Muscle layer of duodenum (tissue), 2 donors: ENCODE data around the gene TTLL10.
A peak's percentile ranks its signal among the peaks of the same experiment; 100 is the strongest.

Source experiments
- H3K27ac ChIP-seq: one replicate; pipeline ENCODE4 v1.7.0; 2013; ENCODE audit warnings: mild to moderate bottlenecking, low read length
- H3K27me3 ChIP-seq: one replicate; pipeline ENCODE4 v1.7.0; 2013; ENCODE audit warnings: low read depth, mild to moderate bottlenecking, control low read depth, low read length
- H3K36me3 ChIP-seq, 2 donors: one replicate each; pipeline ENCODE4 v1.7.0; 2013; ENCODE audit warnings: low read length in 2 of 2, control low read depth in 1 of 2, mild to moderate bottlenecking in 1 of 2; ENCODE audit not compliant: insufficient read depth in 2 of 2, control insufficient read depth in 1 of 2
- H3K4me1 ChIP-seq, 2 donors: one replicate each; pipeline ENCODE4 v1.7.0; 2013; ENCODE audit warnings: low read length in 2 of 2, mild to moderate bottlenecking in 2 of 2, control low read depth in 1 of 2, moderate library complexity in 1 of 2; ENCODE audit not compliant: insufficient read depth in 2 of 2, control insufficient read depth in 1 of 2
- H3K4me3 ChIP-seq, 2 donors: one replicate each; pipeline ENCODE4 v1.7.0; 2013; ENCODE audit warnings: low read length in 2 of 2, low read depth in 1 of 2, mild to moderate bottlenecking in 1 of 2
- H3K9me3 ChIP-seq, 2 donors: one replicate each; pipeline ENCODE4 v1.7.0; 2013; ENCODE audit warnings: low read length in 2 of 2, control low read depth in 1 of 2, mild to moderate bottlenecking in 1 of 2; ENCODE audit not compliant: control insufficient read depth in 1 of 2
- donor health status: healthy.

Gene TTLL10

DNA sequence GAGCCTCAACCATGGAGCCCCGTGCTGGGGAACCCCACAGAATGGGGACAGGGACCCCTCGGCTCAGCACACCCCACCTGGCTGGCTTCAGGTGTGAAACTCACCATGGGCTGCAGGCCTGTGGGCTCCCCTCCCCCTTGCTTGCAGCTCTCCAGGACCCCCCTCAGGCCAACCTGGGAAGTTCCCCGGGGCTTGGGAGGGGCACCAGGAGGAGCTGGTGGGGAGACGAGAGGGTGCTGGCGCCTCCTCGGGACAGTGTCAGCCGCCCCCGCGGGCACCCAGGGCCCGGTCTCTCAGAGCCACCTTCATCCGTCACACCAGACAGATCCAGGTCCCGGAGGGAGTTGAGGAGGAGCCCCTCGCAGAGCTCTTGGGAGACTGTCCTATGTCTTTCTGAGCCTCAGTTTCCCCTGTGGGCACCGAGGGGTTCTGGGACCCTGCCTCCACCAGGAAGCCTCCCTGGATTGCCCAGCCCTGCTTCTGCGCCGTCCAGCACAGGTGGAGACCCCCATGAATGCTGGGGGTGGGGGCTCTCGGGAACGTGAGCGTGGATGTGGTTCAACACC, 33.4 kb downstream of the TTLL10 start:
- Histone ChIP-seq H3K27ac (no peak overlapping the region), H3K4me3 (no peak overlapping the region), H3K4me1 (peaks cover 0 to 19% of the 10 kb centered on the region in 2 donors), H3K9me3 (no peaks in the 10 kb centered on the region), H3K36me3 (no peaks in the 10 kb centered on the region), H3K27me3 (peaks cover 10% of the 10 kb centered on the region)

DNA sequence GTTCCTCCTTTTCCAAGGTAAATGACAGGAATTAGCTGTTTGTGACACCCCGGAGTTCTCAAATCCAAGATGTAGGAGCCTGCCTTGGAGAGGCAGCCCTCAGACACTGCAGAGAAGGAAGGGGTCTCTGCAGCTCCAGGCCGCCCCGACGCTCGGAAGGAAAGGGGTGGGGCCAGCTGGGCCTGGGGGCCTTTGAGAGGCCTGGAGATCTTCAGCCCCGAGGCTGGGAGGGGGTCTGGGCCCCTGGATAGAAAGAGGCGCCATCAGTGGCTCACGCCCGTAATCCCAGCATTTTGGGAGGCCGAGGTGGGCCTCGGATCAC, 33.9 kb downstream of the TTLL10 start:
- H3K36me3 ChIP-seq, result no peaks in the 10 kb centered on the region
- no peaks in the 10 kb centered on the region for H3K9me3 ChIP-seq
- peaks cover 0 to 19% of the 10 kb centered on the region in 2 donors for H3K4me1 ChIP-seq
- no peak overlapping the region for H3K27ac ChIP-seq
- H3K4me3 ChIP-seq, result no peak overlapping the region
- H3K27me3 ChIP-seq, result peaks cover 10% of the 10 kb centered on the region

DNA sequence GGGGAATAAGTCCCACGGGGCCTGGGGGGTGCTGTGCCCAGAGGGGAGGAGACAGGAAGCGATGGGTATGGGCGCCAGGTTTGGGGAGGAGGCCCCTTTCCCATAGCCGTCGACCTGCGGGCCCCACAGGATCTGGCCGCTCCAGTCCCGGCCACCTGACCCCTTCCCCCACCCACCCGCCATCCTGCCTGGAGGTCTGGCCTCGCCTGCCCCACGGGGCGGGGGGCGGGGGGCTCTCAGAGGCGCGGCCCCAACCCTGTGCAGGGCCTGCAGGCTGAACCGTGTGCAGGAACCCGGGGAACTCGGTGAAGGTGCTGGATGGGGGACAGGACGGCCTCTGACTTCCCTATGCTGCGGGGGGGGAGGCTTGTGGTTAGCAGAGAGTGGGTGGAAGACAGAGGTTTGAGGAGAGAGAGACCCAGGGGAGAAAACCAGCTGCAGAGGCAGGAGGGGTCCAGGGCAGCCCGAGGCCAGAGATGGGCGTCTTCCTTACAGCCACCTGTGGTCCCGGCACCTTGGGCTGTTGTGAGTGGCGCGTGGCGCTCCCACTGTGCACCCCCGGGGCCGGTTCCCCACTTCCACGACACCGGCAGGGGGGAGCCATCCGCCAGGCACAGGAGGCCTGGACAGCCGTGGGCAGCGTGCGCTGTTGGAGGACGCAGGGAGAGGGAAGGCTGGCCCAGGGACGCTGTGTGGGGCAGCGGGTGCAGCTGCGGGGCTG, 35.2 kb downstream of the TTLL10 start:
- no peak overlapping the region for H3K4me3 ChIP-seq
- peaks cover 10% of the 10 kb centered on the region for H3K27me3 ChIP-seq
- H3K27ac ChIP-seq, result no peak overlapping the region
- peaks cover 0 to 19% of the 10 kb centered on the region in 2 donors for H3K4me1 ChIP-seq
- no peaks in the 10 kb centered on the region for H3K36me3 ChIP-seq
- no peaks in the 10 kb centered on the region for H3K9me3 ChIP-seq

DNA sequence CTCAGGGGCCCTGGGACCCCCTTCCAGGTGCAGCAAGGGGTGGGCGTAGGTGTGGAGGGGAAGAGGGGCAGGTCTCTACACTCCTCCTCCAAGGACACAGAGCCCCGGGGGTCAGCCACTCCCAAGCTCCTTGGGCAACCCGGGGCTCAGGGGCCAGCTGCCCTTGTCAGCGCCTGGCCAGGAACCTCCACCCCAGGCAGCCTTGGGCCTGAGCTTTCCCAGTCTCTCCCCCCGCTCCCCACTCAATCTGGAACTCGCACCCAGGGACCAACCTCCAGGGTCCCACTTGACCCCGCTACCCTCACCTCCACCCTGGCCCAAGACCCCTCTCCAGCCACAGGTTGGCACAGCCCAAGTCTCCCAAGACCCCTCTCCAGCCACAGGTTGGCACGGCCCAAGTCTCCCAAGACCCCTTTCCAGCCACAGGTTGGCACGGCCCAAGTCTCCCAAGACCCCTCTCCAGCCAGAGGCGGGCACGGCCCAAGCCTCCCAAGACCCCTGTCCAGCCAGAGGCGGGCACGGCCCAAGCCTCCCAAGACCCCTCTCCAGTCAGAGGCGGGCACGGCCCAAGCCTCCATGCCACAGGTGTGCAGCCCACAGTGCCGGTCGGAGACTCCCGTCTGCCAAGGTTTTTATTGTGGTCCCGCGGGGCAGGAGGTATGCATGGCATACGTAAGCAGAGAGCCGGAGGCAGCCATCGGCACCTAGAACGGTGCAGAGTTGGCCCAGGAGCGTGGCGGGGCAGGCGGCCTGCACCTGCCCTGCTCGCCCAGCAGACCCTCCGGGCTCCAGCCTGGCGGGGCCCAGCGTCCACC, 37.3 kb downstream of the TTLL10 start:
- Histone ChIP-seq H3K27me3 (peaks cover 10% of the 10 kb centered on the region), H3K36me3 (no peaks in the 10 kb centered on the region), H3K27ac (no peak overlapping the region), H3K9me3 (no peaks in the 10 kb centered on the region), H3K4me3 (no peak overlapping the region), H3K4me1 (peaks cover 0 to 15% of the 10 kb centered on the region in 2 donors)

DNA sequence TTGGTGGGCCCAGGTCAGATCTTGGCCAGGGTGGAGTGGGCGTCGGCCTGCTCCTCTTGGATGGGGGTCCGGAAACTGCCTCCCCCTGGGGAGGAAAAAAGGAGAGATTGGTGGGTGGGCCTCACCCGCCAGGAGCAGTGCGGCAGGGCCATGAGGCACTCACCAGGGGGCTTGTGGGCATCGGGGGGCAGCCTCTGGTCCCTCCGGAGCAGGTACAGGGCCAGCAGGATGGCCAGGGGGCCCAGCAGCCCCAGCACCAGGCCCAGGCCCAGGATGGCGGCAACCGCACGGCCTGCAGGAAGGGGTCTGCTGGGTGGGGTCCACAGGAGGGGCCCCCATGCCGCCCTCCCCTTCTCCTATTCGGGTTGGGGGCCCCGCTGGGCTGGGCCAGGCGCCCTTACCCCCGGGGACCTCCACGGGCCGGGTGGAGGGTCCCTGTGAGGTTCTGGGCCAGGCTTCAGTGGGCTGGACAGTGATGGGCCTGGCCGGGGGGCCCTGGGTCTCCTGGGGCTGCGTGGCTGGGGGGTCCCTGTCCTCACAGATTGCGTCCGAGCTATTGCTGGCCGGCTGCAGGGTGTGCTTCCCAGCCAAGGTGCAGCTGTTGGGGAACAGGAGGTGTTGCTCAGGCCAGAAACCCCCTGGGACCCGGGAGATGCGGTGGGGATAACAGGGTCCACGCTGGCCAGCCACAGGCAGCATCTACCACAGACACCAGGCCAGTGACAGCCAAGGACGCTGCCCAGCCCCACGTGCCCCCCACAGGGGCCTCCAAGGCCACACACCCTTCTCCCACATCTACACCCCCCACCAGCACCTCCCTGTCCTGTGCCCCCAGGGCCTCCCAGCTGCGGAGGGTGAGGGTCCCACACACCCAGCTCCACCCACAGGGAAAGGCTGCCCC, 38.1 kb downstream of the TTLL10 start:
- no peak overlapping the region for H3K4me3 ChIP-seq
- no peak overlapping the region for H3K27ac ChIP-seq
- H3K9me3 ChIP-seq, result no peaks in the 10 kb centered on the region
- peaks cover 0 to 7% of the 10 kb centered on the region in 2 donors for H3K4me1 ChIP-seq
- H3K27me3 ChIP-seq, result peaks cover 8% of the 10 kb centered on the region
- peaks cover 4 to 8% of the 10 kb centered on the region in 2 donors for H3K36me3 ChIP-seq

DNA sequence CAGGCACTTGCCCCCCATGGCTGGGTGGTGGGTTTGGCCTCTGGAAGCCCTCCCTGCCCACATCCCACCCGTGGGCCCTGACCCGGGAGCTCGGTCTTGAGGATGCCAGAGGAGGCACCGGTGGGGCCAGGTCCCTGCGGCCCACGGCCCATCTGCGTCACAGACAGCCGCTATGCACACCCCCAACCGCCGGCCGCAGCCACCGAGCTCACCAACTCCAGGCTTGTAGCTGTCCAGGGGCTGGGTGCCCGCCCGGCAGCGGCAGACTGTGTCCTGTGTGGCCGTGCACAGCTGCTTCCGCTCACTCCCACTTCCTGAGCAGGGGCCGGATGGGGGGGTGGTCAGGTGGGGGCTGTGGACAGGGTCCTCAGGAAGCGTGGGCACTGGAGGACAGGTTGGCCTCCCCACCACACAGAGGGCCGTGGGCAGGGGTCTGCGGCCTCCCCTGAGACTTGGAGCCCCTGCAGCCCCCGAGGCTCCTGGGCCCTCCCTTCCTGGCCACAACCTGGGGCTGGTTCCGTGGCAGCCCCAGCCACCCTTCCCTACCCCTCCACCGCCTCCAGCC, 39.2 kb downstream of the TTLL10 start:
- H3K9me3 ChIP-seq, result no peaks in the 10 kb centered on the region
- peak overlapping the region in 1 of 2 donors; percentile 19 for H3K4me3 ChIP-seq
- peaks cover 0 to 5% of the 10 kb centered on the region in 2 donors for H3K4me1 ChIP-seq
- H3K27me3 ChIP-seq, result no peaks in the 10 kb centered on the region
- H3K27ac ChIP-seq, result no peak overlapping the region
- peaks cover 5 to 16% of the 10 kb centered on the region in 2 donors for H3K36me3 ChIP-seq

DNA sequence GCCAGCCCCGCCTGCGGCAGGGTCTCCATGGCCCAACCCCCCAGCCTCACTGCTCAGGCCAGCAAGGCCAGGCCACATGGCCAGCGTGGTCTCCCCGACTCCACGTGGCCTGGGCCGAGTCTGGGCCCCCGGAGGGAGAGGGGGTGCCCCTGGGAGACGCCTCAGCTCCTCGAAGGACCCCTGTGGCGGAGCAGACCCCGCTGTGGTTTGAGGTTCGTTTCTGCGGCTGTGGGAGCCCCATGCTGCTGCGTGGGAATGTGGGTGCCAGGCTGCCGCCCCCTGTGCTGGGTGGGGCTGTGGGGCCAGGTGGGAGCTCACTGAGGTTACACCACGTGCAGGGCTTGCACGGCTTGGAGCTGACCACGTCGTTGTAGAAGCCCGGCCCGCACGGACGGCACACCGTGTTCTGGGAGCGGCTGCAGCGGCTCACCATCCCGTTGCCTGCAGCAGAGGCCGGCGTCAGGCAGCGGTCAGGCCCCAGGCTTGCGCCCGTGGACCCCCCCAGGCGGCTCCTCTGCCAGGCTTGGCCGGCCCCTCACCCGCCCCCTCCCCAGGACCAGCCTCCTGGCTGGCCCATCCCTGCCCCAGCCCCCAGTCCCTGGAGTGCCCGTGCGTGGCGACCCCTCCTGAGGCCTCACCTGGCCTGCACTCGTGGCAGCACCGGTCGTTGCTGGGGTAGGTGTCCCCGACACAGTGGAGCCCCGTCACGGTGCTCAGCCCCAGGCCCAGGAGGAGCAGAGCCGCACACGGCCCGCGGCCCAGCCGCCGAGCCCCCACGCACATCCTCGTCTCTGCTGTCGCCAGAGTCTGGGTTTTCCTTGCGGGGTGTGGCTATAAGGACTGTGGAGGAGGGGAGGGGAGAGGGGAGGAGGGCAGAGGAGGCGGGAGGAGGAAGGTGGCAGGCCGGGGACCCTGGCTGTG, 39.9 kb downstream of the TTLL10 start, which contains the start of gene TNFRSF4:
Gene TNFRSF4 (minus strand): TSS at position 809 of the 921 bp plus-strand sequence. CDS start 26 bp downstream, at position 783.
- Histone ChIP-seq H3K9me3 (no peaks in the 10 kb centered on the region), H3K27me3 (no peaks in the 10 kb centered on the region), H3K4me3 (no peak within 1 kb of the TSS), H3K27ac (no peak within 1 kb of the TSS), H3K4me1 (no peaks in the 10 kb centered on the region), H3K36me3 (peaks cover 9 to 24% of the 10 kb centered on the region in 2 donors)

DNA sequence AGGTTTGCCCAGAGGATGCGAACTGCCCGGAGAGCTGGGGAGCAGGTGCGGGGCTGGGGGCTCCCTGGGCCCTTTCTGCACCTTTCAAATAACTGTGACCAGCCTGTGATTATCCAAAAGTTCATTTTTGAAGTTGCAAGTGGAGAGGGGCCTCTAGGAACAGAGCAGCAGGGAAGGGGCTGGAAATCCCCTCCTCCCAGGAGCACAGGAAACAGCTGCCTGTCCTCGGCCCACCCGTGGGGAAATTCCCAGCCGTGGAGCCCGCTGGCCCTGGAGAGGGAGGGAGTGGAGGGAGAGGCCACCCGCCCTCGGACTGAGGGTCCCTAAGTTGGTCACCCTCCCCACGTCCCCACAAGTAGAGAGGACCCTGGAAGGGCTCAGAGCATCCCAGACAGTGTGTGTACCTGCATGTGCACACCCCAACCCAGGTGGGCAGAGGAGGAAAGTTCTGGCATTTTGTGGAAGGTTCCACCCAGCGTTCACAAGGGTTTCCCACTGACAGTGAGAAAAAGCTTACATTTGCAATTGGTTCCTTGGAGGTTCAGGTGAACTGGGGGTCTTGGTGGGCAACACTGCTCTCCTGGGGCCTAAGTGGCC, 41.5 kb downstream of the TTLL10 start:
- Histone ChIP-seq H3K4me1 (no peaks in the 10 kb centered on the region), H3K9me3 (no peaks in the 10 kb centered on the region), H3K27ac (no peak overlapping the region), H3K27me3 (no peaks in the 10 kb centered on the region), H3K4me3 (no peak overlapping the region), H3K36me3 (peaks cover 9 to 38% of the 10 kb centered on the region in 2 donors)

DNA sequence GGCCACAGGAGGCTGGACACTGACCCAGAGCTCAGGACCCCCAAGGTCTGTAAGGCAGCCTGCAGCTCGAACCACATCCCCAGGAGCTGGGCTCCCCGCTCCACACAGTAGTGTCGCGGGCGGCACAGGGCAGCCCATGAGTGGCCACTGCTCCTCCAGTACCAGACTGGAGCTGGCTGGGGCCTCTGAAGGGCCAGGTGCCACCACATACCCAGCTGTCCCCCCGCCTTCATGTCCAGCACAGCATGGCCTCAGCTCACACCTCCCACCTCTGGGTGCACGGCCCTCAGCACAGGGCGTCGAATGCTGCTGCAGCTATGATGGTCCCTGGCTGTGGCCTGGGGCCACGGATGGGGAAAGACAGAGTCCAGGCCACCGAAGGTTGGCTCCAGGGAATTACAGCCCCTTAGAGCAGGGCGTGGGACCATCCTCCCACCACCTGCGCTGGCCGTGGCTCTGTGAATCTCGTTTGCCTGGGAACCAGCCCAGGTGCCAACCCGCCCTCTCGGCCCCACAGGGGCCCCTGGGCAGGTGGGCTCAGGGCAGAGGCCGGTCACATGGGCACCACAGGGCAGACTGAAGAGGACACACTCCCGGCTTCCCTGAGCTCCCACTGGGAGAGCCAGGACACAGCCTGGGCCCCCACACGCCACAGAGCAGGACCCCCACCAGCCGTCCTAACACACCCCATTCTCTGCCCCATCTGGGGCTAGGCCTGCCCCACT, 42.4 kb downstream of the TTLL10 start:
- H3K4me1 ChIP-seq, result no peaks in the 10 kb centered on the region
- H3K4me3 ChIP-seq, result no peak overlapping the region
- no peak overlapping the region for H3K27ac ChIP-seq
- peaks cover 17 to 46% of the 10 kb centered on the region in 2 donors for H3K36me3 ChIP-seq
- no peaks in the 10 kb centered on the region for H3K9me3 ChIP-seq
- no peaks in the 10 kb centered on the region for H3K27me3 ChIP-seq
